HepG2 (cell line): ENCODE data around the gene SNAI3. TPM values are rescaled to one million over a fixed set of nuclear protein-coding genes. Genes with fewer than 3 reads are reported as not detected.

Experiments used
- ARID4A ChIP-seq: sonication (generic); formaldehyde crosslinking; IDR thresholded peaks from 2 replicates; pipeline ENCODE4 v1.5.0; 2020; ENCODE audit warnings: mild to moderate bottlenecking, missing genetic modification reagents, borderline replicate concordance
- CREB3 ChIP-seq: sonication (generic); formaldehyde crosslinking; IDR thresholded peaks from 2 replicates; pipeline ENCODE4 v1.5.0; 2020; ENCODE audit warnings: missing genetic modification reagents
- CTCF ChIP-seq: sonication (generic); formaldehyde crosslinking; IDR thresholded peaks from 2 replicates; pipeline ENCODE4 v1.5.0; 2020; ENCODE audit warnings: mild to moderate bottlenecking, missing genetic modification reagents, moderate library complexity
- DBP ChIP-seq: sonication (generic); formaldehyde crosslinking; IDR thresholded peaks from 2 replicates; pipeline ENCODE4 v1.4.0; 2020; ENCODE audit warnings: missing genetic modification reagents; ENCODE audit errors: not compliant biosample characterization
- DR1 ChIP-seq: sonication (generic); formaldehyde crosslinking; IDR thresholded peaks from 2 replicates; pipeline ENCODE4 v1.8.0; 2021; ENCODE audit warnings: mild to moderate bottlenecking, missing genetic modification reagents, inconsistent platforms
- ELF1 ChIP-seq: sonication (generic); formaldehyde crosslinking; IDR thresholded peaks from 2 replicates; pipeline ENCODE4 v1.4.0; 2020; ENCODE audit warnings: missing genetic modification reagents
- PHF21A ChIP-seq: sonication (generic); formaldehyde crosslinking; IDR thresholded peaks from 2 replicates; pipeline ENCODE4 v1.5.0; 2020; ENCODE audit warnings: mild to moderate bottlenecking, missing genetic modification reagents
- SMARCC2 ChIP-seq: fragments of 450-650 bp; IDR thresholded peaks from 2 replicates; pipeline ENCODE4 v1.6.1; 2017; ENCODE audit warnings: antibody characterized with exemption, mild to moderate bottlenecking
- STAG1 ChIP-seq: sonication (generic); formaldehyde crosslinking; IDR thresholded peaks from 2 replicates; pipeline ENCODE4 v1.4.0; 2020; ENCODE audit warnings: missing genetic modification reagents
- TAF15 ChIP-seq: fragments of 200-400 bp; formaldehyde crosslinking; IDR thresholded peaks from one replicate; pipeline ENCODE4 v1.6.1; 2018; ENCODE audit warnings: mild to moderate bottlenecking, low read depth, low read length; ENCODE audit not compliant: poor library complexity, severe bottlenecking
- TCF12 ChIP-seq, 2 experiments: fragments of 450-650 bp in 1 of 2; sonication (generic) in 1 of 2; formaldehyde crosslinking in 1 of 2; IDR thresholded peaks; 2 replicates each; pipeline versions ENCODE4 v1.6.1 to v1.8.0; 2017 to 2022; ENCODE audit warnings: antibody characterized with exemption in 1 of 2, mild to moderate bottlenecking in 1 of 2, missing genetic modification reagents in 1 of 2, moderate library complexity in 1 of 2
- ZNF275 ChIP-seq: sonication (generic); formaldehyde crosslinking; IDR thresholded peaks from 2 replicates; pipeline ENCODE4 v1.8.0; 2022; ENCODE audit warnings: missing genetic modification reagents, mild to moderate bottlenecking, inconsistent platforms, borderline replicate concordance
- polyA plus RNA-seq, 8 experiments: library from polyadenylated mRNA; depleted of rRNA in 3 of 8; stranded (reverse) in 7 of 8; unstranded in 1 of 8; fragments of >200 nt; fragmentation: Illumina TruSeq in 4 of 8; extraction: Trizol in 4 of 8; gene quantifications; 2 replicates each; pipeline versions ENCODE4 v1.2.1 to v1.2.3, GENCODE V29; 2011 to 2016; ENCODE audit warnings: low read depth in 4 of 8, missing spikeins in 1 of 8, mixed read lengths in 1 of 8; ENCODE audit not compliant: insufficient read depth in 1 of 8
- total RNA-seq, 5 experiments: library from RNA; depleted of rRNA; stranded (reverse); fragments of >200 nt; fragmentation: Illumina TruSeq; extraction: Trizol; gene quantifications; 2 replicates each; pipeline ENCODE4 v1.2.3, GENCODE V29; 2016; ENCODE audit warnings: low read depth in 1 of 5

SNAI3 gene
- total and polyA plus RNA-seq, 2 of the 13 experiments (the other 11 are each of a cell fraction or from before 2014, with no cell fraction given) = 0.09 to 0.18 TPM

GRCh38 chr16:88633684-88634140 is 52.6 kb downstream of the SNAI3 start (continued):
- TF ChIP-seq CTCF (peak; percentile 85), ARID4A (CRISPR knock-in tag) (peak; percentile 22), SMARCC2 (no peak), DBP (CRISPR knock-in tag) (no peak), PHF21A (CRISPR knock-in tag) (no peak), ELF1 (no peak), TCF12 (IDR thresholded peaks at IDR 0.05) (no peak), TCF12 (CRISPR knock-in tag; IDR thresholded peaks at IDR 0.05) (no peak), CREB3 (CRISPR knock-in tag) (no peak), TAF15 (no peak), STAG1 (CRISPR knock-in tag) (peak; percentile 75), DR1 (no peak), ZNF275 (CRISPR knock-in tag) (no peak)
